BLaER1 treated with 17β-estradiol and CSF1 and Interleukin-3, amounts not matched to agents 10 nM and 100 nM (cell line): ENCODE data around the gene IL32.
A peak's percentile ranks its signal among the peaks of the same experiment; 100 is the strongest.

Experiments used
- H3K27ac ChIP-seq, 11 experiments: shearing (Covaris generic); formaldehyde crosslinking; 2 replicates each; pipeline ENCODE4 v1.8.1; 2022
- H3K27me3 ChIP-seq, 11 experiments: shearing (Covaris generic); formaldehyde crosslinking; 2 replicates each; pipeline ENCODE4 v1.8.1; 2022
- H3K36me3 ChIP-seq, 11 experiments: shearing (Covaris generic); formaldehyde crosslinking; 2 replicates each; pipeline ENCODE4 v1.8.1; 2022
- H3K4me1 ChIP-seq, 10 experiments: shearing (Covaris generic); formaldehyde crosslinking; 2 replicates each; pipeline ENCODE4 v1.8.1; 2022
- H3K4me2 ChIP-seq, 11 experiments: shearing (Covaris generic); formaldehyde crosslinking; 2 replicates each; pipeline ENCODE4 v1.8.1; 2022
- H3K4me3 ChIP-seq, 10 experiments: shearing (Covaris generic); formaldehyde crosslinking; 2 replicates each; pipeline ENCODE4 v1.8.1; 2022
- H3K9ac ChIP-seq, 11 experiments: shearing (Covaris generic); formaldehyde crosslinking; 2 replicates each; pipeline ENCODE4 v1.8.1; 2022
- H3K9me3 ChIP-seq, 11 experiments: shearing (Covaris generic); formaldehyde crosslinking; replicated peaks in 1 of 11; 2 replicates each; pipeline ENCODE4 v1.8.1; 2022
- H4K20me1 ChIP-seq, 11 experiments: shearing (Covaris generic); formaldehyde crosslinking; 2 replicates each; pipeline ENCODE4 v1.8.1; 2022
- Cebpa-rat ChIP-seq, 11 experiments: shearing (Covaris generic); IDR thresholded peaks; 2 replicates each; pipeline ENCODE4 v1.8.1; 2022

The IL32 gene

GRCh38 chr16:3065069-3065741, at the start of gene IL32:
TSS of gene IL32 (plus strand) at chr16:3065640. CDS start at chr16:3065812, 172 bp downstream.
- no peak for TF ChIP-seq Cebpa-rat (IDR thresholded peaks at IDR 0.05)
- Histone ChIP-seq H3K27ac (peak within 1 kb of the TSS in 8 of 11 experiments; percentile 6 to 59 (median 31); a peak in 10 of 22 replicates), H3K9ac (peak within 1 kb of the TSS in 2 of 11 experiments; percentile 4 to 6; a peak in 2 of 22 replicates), H3K4me1 (peaks cover 11 to 43% (median 32%) of the 10 kb centered on the region in 10 experiments), H3K36me3 (no peaks in the 10 kb centered on the region), H3K4me3 (no peak within 1 kb of the TSS), H3K4me2 (peak within 1 kb of the TSS in 9 of 11 experiments; percentile 9 to 62 (median 25); a peak in 15 of 22 replicates), H3K27me3 (no peaks in the 10 kb centered on the region), H3K9me3 (peaks cover 0 to 8% (median 5%) of the 10 kb centered on the region in 11 experiments; a peak in 7 of 22 replicates), H4K20me1 (no peaks in the 10 kb centered on the region)

- H3K9me3 ChIP-seq = no peaks in the 10 kb centered on the region
- H3K36me3 ChIP-seq = no peaks in the 10 kb centered on the region
- peaks cover 0 to 21% (median 7%) of the 10 kb centered on the region in 11 experiments; a peak in 14 of 22 replicates for H4K20me1 ChIP-seq
- no peak overlapping the region for H3K4me3 ChIP-seq
- H3K27me3 ChIP-seq = peaks cover 40 to 82% (median 67%) of the 10 kb centered on the region in 11 experiments
- TF ChIP-seq Cebpa-rat (IDR thresholded peaks at IDR 0.05) = no peak
- H3K4me2 ChIP-seq = no peak overlapping the region
- H3K4me1 ChIP-seq = peaks cover 9 to 41% (median 35%) of the 10 kb centered on the region in 10 experiments
- no peak overlapping the region for H3K27ac ChIP-seq
- no peak overlapping the region for H3K9ac ChIP-seq
These were observed 49.4 kb upstream of the IL32 start for GRCh38 chr16:3015865-3016521.

- H4K20me1 ChIP-seq = peaks cover 0 to 34% (median 20%) of the 10 kb centered on the region in 11 experiments; a peak in 19 of 22 replicates
- no peak overlapping the region for H3K27ac ChIP-seq
- no peak overlapping the region for H3K4me2 ChIP-seq
- peaks cover 26 to 72% (median 62%) of the 10 kb centered on the region in 11 experiments for H3K27me3 ChIP-seq
- no peaks in the 10 kb centered on the region for H3K36me3 ChIP-seq
- H3K4me3 ChIP-seq = no peak overlapping the region
- no peak for TF ChIP-seq Cebpa-rat (IDR thresholded peaks at IDR 0.05)
- peaks cover 21 to 47% (median 44%) of the 10 kb centered on the region in 10 experiments for H3K4me1 ChIP-seq
- H3K9me3 ChIP-seq = no peaks in the 10 kb centered on the region
- H3K9ac ChIP-seq = no peak overlapping the region
These were observed 48.1 kb upstream of the IL32 start for GRCh38 chr16:3017344-3017743.

- TF ChIP-seq Cebpa-rat (IDR thresholded peaks at IDR 0.05) = no peak
- no peaks in the 10 kb centered on the region for H3K9me3 ChIP-seq
- no peak within 1 kb of the TSS for H3K9ac ChIP-seq
- H3K4me2 ChIP-seq = peak within 1 kb of the TSS in 8 of 11 experiments; percentile 14 to 97 (median 36); a peak in 8 of 22 replicates
- H3K4me3 ChIP-seq = no peak within 1 kb of the TSS
- peaks cover 27 to 47% (median 44%) of the 10 kb centered on the region in 10 experiments for H3K4me1 ChIP-seq
- H3K27ac ChIP-seq = no peak within 1 kb of the TSS
- H3K36me3 ChIP-seq = no peaks in the 10 kb centered on the region
- H4K20me1 ChIP-seq = peaks cover 0 to 38% (median 26%) of the 10 kb centered on the region in 11 experiments; a peak in 19 of 22 replicates
- peaks cover 20 to 66% (median 56%) of the 10 kb centered on the region in 11 experiments for H3K27me3 ChIP-seq
These were observed 47.5 kb upstream of the IL32 start, which contains the start of gene CLDN6 for GRCh38 chr16:3017794-3018506. TSS of gene CLDN6 (minus strand) at chr16:3018183. CDS start at chr16:3016021, 2,162 bp downstream.

- H3K4me2 ChIP-seq = peak overlapping the region; percentile 95 to 100 (median 99)
- peak overlapping the region in 1 of 11 experiments; percentile 14; a peak in 3 of 22 replicates for H3K27ac ChIP-seq
- H3K9me3 ChIP-seq = no peaks in the 10 kb centered on the region
- peaks cover 4 to 49% (median 39%) of the 10 kb centered on the region in 11 experiments; a peak in 17 of 22 replicates for H3K27me3 ChIP-seq
- peaks cover 39 to 57% (median 54%) of the 10 kb centered on the region in 10 experiments for H3K4me1 ChIP-seq
- H3K4me3 ChIP-seq = peak overlapping the region; percentile 58 to 82 (median 72)
- TF ChIP-seq Cebpa-rat (IDR thresholded peaks at IDR 0.05) = no peak
- H3K9ac ChIP-seq = peak overlapping the region in 10 of 11 experiments; percentile 33 to 95 (median 78); a peak in 17 of 22 replicates
- no peaks in the 10 kb centered on the region for H3K36me3 ChIP-seq
- H4K20me1 ChIP-seq = peaks cover 0 to 40% (median 35%) of the 10 kb centered on the region in 11 experiments; a peak in 19 of 22 replicates
These were observed 45.7 kb upstream of the IL32 start for GRCh38 chr16:3019594-3020246.

GRCh38 chr16:3020247-3020603, 45.2 kb upstream of the IL32 start, which contains the start of gene TNFRSF12A:
TSS of gene TNFRSF12A (plus strand) at chr16:3020368. CDS start at chr16:3020398, 30 bp downstream.
- H3K4me1 ChIP-seq = peaks cover 44 to 62% (median 59%) of the 10 kb centered on the region in 10 experiments

GRCh38 chr16:3020604-3021448, 44.6 kb upstream of the IL32 start:
- Histone ChIP-seq H4K20me1 (peaks cover 0 to 51% (median 47%) of the 10 kb centered on the region in 11 experiments; a peak in 19 of 22 replicates), H3K4me3 (peak overlapping the region; percentile 58 to 82 (median 72)), H3K36me3 (peaks cover 4 to 10% (median 5%) of the 10 kb centered on the region in 11 experiments; a peak in 21 of 22 replicates), H3K4me1 (peaks cover 49 to 68% (median 63%) of the 10 kb centered on the region in 10 experiments), H3K27me3 (peaks cover 4 to 40% (median 33%) of the 10 kb centered on the region in 11 experiments; a peak in 15 of 22 replicates), H3K9me3 (no peaks in the 10 kb centered on the region), H3K27ac (peak overlapping the region in 10 of 11 experiments; percentile 28 to 96 (median 67); a peak in 18 of 22 replicates), H3K9ac (peak overlapping the region; percentile 33 to 96 (median 81); a peak in 21 of 22 replicates), H3K4me2 (peak overlapping the region; percentile 95 to 100 (median 99))
- TF ChIP-seq Cebpa-rat (IDR thresholded peaks at IDR 0.05) = no peak

More at GRCh38 chr16:3020247-3020603, 45.2 kb upstream of the IL32 start, which contains the start of gene TNFRSF12A:
- Histone ChIP-seq H4K20me1 (peaks cover 0 to 45% (median 41%) of the 10 kb centered on the region in 11 experiments; a peak in 19 of 22 replicates), H3K9me3 (no peaks in the 10 kb centered on the region), H3K36me3 (peaks cover 0 to 3% (median 0%) of the 10 kb centered on the region in 11 experiments; a peak in 4 of 22 replicates), H3K4me3 (peak within 1 kb of the TSS; percentile 58 to 82 (median 72)), H3K27me3 (peaks cover 4 to 44% (median 34%) of the 10 kb centered on the region in 11 experiments; a peak in 15 of 22 replicates), H3K4me2 (peak within 1 kb of the TSS; percentile 95 to 100 (median 99)), H3K9ac (peak within 1 kb of the TSS; percentile 33 to 96 (median 81); a peak in 21 of 22 replicates), H3K27ac (peak within 1 kb of the TSS in 10 of 11 experiments; percentile 28 to 96 (median 67); a peak in 18 of 22 replicates)
- no peak for TF ChIP-seq Cebpa-rat (IDR thresholded peaks at IDR 0.05)
